HPDE6-E6E7 (cell line): Measurements from ENCODE around the gene SNRK.

ENCODE experiments used
- DNase-seq: peaks from one replicate; pipeline ENCODE4 v3.0.0; 2011; ENCODE audit warnings: missing footprints; ENCODE audit errors: extremely low spot score

Gene SNRK

DNA sequence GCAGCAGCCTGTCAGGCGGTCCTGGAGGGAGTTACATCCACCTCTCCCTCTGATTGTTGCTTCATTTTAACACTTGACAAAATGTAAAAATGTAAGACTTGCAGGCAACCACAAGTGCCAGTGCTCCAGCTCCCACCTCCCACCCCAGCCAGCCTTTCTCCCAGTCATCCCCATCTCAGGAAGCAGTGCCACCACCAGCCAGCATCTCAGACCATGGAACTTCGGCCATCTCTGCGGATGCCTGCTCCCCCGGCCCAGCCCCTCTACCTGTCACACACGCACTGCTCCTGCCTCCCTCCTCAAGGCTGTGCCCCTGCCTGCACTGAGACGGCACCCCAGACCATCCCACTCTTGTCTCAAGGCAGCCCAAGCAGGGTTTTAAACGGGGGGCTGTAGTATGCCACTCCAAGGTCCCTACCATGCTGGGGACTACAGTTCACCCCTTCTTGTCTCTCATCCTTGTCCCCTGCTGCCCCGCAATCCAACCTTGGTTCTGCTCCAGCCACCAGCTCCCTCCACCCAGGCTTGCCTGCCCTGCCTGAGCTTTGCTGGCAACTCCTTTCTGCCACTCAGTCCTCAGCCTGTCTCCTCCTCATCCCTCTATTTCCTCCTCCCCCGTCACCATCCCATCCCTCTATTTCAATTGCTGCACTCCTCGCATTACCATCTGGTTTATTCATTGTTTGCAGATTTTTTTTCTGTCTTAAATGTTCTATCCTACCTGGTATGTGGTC, 85.8 kb downstream of the SNRK start:
- no peak for DNase-seq

DNA sequence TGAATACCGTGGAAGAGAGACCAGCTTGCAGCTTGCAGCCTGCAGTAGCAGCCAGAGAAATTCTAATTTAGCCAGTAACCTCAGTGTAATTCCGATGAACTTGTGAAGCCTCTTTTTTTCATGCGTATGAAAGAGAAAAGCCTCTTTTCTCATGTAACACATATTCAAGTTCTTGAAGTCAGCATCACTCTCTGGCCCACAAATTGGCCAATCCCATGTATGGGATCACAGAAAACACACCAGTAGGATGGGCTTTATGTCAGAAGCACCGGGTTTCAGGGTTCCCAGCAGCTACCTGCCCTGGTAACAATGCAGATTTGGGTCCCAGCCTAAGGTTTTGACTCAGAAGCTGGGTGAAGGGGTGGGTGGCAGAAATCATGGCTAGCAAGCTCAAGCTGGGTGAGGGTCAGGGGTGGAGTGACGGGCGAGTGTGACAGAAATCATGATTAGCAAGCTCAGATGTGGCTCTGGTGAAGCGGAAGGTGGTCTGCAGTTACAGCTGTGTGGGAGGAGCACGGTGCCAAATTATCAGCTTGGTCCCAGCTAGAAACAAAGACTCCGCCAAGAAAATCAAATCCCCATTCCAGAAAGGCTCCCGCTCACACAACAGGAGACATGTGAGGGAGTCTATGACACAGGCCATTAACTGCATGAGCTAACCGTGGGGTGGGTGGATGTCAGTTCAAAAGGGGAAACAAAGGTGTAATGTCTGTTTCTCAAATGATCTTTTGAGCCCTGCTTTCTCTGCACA, 86.6 kb downstream of the SNRK start:
- no peak for DNase-seq

DNA sequence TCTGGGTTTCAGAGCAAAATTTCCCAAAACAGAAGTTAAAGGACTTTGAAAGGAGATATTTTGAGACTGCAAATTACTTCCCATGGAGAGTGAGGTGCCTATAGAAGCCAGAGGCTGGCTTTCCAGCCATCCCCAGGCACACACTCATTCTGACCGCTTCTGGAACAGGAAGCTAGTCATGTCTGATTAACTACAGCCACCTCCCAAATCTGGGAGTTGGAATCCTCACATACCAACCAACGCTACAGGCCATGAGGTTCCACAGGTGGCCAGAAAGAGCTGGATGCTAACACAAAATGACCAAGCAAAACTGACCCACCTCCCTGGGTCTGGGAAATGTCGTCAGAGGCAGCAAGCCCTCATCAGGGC, 87.2 kb downstream of the SNRK start:
- no peak for DNase-seq

DNA sequence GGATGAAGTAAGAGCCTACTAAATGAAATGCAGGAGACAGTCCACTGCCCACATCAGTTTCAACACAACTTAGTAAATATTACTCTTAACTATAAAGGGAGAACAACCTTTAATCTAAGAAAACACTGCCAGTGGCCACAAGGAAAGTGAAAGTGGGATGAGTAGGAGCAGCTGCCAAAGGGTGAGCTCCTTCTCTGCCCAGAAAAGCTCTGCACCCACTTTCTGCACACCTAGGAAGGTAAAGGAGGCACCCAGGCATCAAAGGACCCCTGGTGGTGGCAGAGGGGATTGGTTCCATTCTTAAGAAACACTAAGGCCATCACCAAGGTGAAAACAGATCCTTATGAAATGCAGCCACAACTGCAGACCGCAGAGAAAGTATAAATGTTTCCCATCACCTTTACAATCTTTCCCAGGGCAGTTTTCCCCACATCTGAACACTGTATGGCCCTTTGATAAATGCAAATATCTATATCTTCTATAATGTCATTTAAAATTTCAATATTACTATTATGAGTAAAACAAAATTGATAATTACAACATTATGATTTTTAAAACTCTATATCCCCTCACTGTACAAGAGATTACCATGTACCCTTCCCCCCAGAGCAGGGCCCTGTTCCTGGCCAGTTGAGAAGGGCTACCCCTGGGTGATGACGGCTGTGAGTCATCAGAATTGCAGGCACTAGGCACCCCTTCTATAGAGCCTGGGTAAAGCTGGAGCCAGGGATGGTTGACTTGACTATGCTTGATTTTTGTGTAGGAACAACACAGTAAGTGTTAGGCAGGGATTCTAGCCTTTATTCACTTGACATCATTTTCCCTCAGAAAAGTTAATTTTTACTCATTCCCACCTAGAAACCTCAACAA, 92.0 kb downstream of the SNRK start:
- peak; percentile 17 for DNase-seq

GRCh38 chr3:43379343-43379742, 93.0 kb downstream of the SNRK start:
- DNase-seq: no peak

- DNase-seq: no peak
Measured at GRCh38 chr3:43388175-43388574, 101.8 kb downstream of the SNRK start.

- no peak for DNase-seq
Measured at GRCh38 chr3:43388915-43389314, 102.6 kb downstream of the SNRK start.

- peak; percentile 16 for DNase-seq
Measured at GRCh38 chr3:43389388-43390254, 103.3 kb downstream of the SNRK start.

- DNase-seq: no peak
Measured at GRCh38 chr3:43390255-43390588, 103.9 kb downstream of the SNRK start.

GRCh38 chr3:43391621-43392020, 105.3 kb downstream of the SNRK start:
- DNase-seq: no peak

- no peak for DNase-seq
Measured at GRCh38 chr3:43394041-43394554, 107.8 kb downstream of the SNRK start.

GRCh38 chr3:43399034-43399433, 112.7 kb downstream of the SNRK start:
- no peak for DNase-seq

DNA sequence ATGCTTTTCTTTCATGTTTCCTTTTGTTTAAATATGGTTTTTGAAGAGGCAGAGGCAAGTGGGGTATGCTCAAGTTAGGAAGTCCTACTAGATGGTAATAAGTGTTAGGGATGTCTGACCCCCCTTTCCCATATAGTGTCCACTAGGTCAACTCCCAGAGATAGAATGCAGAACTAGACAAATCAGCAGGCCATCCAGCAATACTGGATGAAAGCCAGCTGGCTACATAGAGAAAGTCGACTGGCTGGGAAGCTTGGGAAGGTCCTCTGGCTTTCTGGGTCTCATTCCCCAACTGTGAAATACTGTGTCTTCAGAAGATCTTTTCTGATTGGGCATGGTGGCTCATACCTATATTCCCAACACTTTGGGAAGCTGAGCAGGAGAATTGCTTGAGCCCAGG, 113.8 kb downstream of the SNRK start:
- DNase-seq: no peak
